SK-N-SH (cell line): ENCODE results near the gene SLC6A13. TPM values are rescaled to one million over a fixed set of nuclear protein-coding genes. Genes with fewer than 3 reads are reported as not detected.

Experiments used
- CTCF ChIA-PET: fragments of 300-600, 350-600 bp; formaldehyde crosslinking; extraction: SDS; loops from one replicate; lab custom pipeline; 2021; lab: Yijun Ruan, JAX
- POLR2A ChIA-PET: fragments of 350-600 bp; sonication (Branson Sonifier 250); formaldehyde crosslinking; extraction: SDS; loops from one replicate; lab custom pipeline; 2020; ENCODE audit warnings: antibody characterized with exemption, inconsistent platforms; lab: Yijun Ruan, JAX
- DNase-seq: peaks from one replicate; pipeline ENCODE4 v3.0.0; 2012
- H2AFZ ChIP-seq: fragments of 200-600 bp; sonication (generic); 2 replicates; pipeline ENCODE4 v1.8.1; 2016; ENCODE audit warnings: antibody characterized with exemption, mild to moderate bottlenecking, low read depth
- H3F3A ChIP-seq: fragments of 200-600 bp; sonication (generic); replicated peaks from 2 replicates; pipeline ENCODE3; 2016; ENCODE audit warnings: antibody characterized with exemption, mild to moderate bottlenecking; ENCODE audit not compliant: insufficient read depth
- H3K27ac ChIP-seq, 2 experiments: fragments of 200-500 bp in 1 of 2; fragments of 200-600 bp in 1 of 2; sonication (Bioruptor generic) in 1 of 2; sonication (generic), shearing (Covaris generic) in 1 of 2; 2 replicates each; pipeline versions ENCODE4 v1.5.1 to v1.6.1; 2014 to 2016; ENCODE audit warnings: low read depth in 2 of 2, inconsistent platforms in 1 of 2, low read length in 1 of 2, mild to moderate bottlenecking in 1 of 2, mixed read lengths in 1 of 2
- H3K27me3 ChIP-seq: fragments of 200-600 bp; sonication (generic), shearing (Covaris generic); 2 replicates; pipeline ENCODE4 v1.6.1; 2016; ENCODE audit warnings: mixed run types; ENCODE audit not compliant: insufficient read depth
- H3K36me3 ChIP-seq, 2 experiments: fragments of 200-500 bp in 1 of 2; fragments of 200-600 bp in 1 of 2; sonication (Bioruptor generic) in 1 of 2; sonication (generic) in 1 of 2; replicated peaks in 1 of 2; 2 replicates each; pipeline versions ENCODE3 to v1.5.1; 2014 to 2016; ENCODE audit warnings: low read length in 1 of 2, mild to moderate bottlenecking in 1 of 2; ENCODE audit not compliant: insufficient read depth in 2 of 2, control insufficient read depth in 1 of 2
- H3K4me1 ChIP-seq, 2 experiments: fragments of 200-500 bp in 1 of 2; fragments of 200-600 bp in 1 of 2; sonication (Bioruptor generic) in 1 of 2; sonication (generic), shearing (Covaris generic) in 1 of 2; 2 replicates each; pipeline versions ENCODE4 v1.5.1 to v1.6.1; 2014 to 2016; ENCODE audit warnings: low read depth in 1 of 2, low read length in 1 of 2, mixed run types in 1 of 2; ENCODE audit not compliant: insufficient read depth in 2 of 2, control insufficient read depth in 1 of 2
- H3K4me2 ChIP-seq: fragments of 200-600 bp; sonication (generic), shearing (Covaris generic); 2 replicates; pipeline ENCODE4 v1.6.1; 2017; ENCODE audit warnings: mixed run types
- H3K4me3 ChIP-seq, 2 experiments: fragments of 200-500 bp in 1 of 2; fragments of 200-600 bp in 1 of 2; sonication (Bioruptor generic) in 1 of 2; sonication (generic), shearing (Covaris generic) in 1 of 2; 2 replicates each; pipeline versions ENCODE4 v1.5.1 to v1.8.1; 2014 to 2016; ENCODE audit warnings: low read depth in 2 of 2, inconsistent platforms in 1 of 2, low read length in 1 of 2, mild to moderate bottlenecking in 1 of 2, mixed read lengths in 1 of 2, moderate library complexity in 1 of 2
- H3K79me2 ChIP-seq: fragments of 200-600 bp; sonication (generic); 2 replicates; pipeline ENCODE4 v1.8.1; 2017; ENCODE audit warnings: mild to moderate bottlenecking; ENCODE audit not compliant: insufficient read depth
- H3K9ac ChIP-seq: fragments of 200-600 bp; sonication (generic); 2 replicates; pipeline ENCODE4 v1.6.1; 2017; ENCODE audit warnings: mixed run types
- H3K9me2 ChIP-seq: fragments of 200-600 bp; sonication (generic); 2 replicates; pipeline ENCODE4 v1.6.1; 2017; ENCODE audit warnings: mixed run types
- H3K9me3 ChIP-seq: fragments of 200-600 bp; sonication (generic); 2 replicates; pipeline ENCODE4 v1.6.1; 2017; ENCODE audit warnings: mixed run types, mild to moderate bottlenecking, moderate library complexity
- H4K20me1 ChIP-seq: fragments of 200-600 bp; sonication (generic); 2 replicates; pipeline ENCODE4 v1.6.1; 2017; ENCODE audit warnings: mild to moderate bottlenecking, mixed run types; ENCODE audit not compliant: insufficient read depth
- CHD2 ChIP-seq: fragments of 150-350 bp; IDR thresholded peaks from 2 replicates; pipeline ENCODE4 v1.6.1; 2018; ENCODE audit warnings: low read length; ENCODE audit not compliant: partially characterized antibody
- CTCF ChIP-seq: fragments of 200-600 bp; sonication (generic); IDR thresholded peaks from 2 replicates; pipeline ENCODE4 v1.6.1; 2017; ENCODE audit warnings: antibody characterized with exemption, mild to moderate bottlenecking, moderate library complexity
- ELF1 ChIP-seq: IDR thresholded peaks from 2 replicates; pipeline ENCODE4 v1.4.0; 2012
- EP300 ChIP-seq, 2 experiments: IDR thresholded peaks; 2 replicates each; pipeline versions ENCODE4 v1.4.0 to v1.6.1; 2012; ENCODE audit warnings: borderline replicate concordance in 1 of 2, low read depth in 1 of 2, low read length in 1 of 2
- FOSL2 ChIP-seq: IDR thresholded peaks from 2 replicates; pipeline ENCODE4 v1.4.0; 2012; ENCODE audit warnings: low read depth, mild to moderate bottlenecking, moderate library complexity, borderline replicate concordance
- GABPA ChIP-seq: IDR thresholded peaks from 2 replicates; pipeline ENCODE4 v1.4.0; 2012; ENCODE audit warnings: low read depth, mild to moderate bottlenecking
- GATA2 ChIP-seq: sonication (generic); formaldehyde crosslinking; IDR thresholded peaks from 2 replicates; pipeline ENCODE4 v1.5.0; 2020; ENCODE audit warnings: mild to moderate bottlenecking, missing genetic modification reagents
- MEF2A ChIP-seq: IDR thresholded peaks from 2 replicates; pipeline ENCODE4 v1.4.0; 2012; ENCODE audit warnings: low read depth, borderline replicate concordance
- NFIC ChIP-seq: IDR thresholded peaks from 2 replicates; pipeline ENCODE4 v1.4.0; 2012; ENCODE audit warnings: borderline replicate concordance
- REST ChIP-seq: IDR thresholded peaks from 2 replicates; pipeline ENCODE4 v1.6.1; 2012; ENCODE audit warnings: mild to moderate bottlenecking, low read depth, low read length, moderate library complexity
- RFX5 ChIP-seq: IDR thresholded peaks from 2 replicates; pipeline ENCODE4 v1.6.1; 2012; ENCODE audit warnings: mild to moderate bottlenecking, improper control_type of control experiment, low read length
- RXRA ChIP-seq: IDR thresholded peaks from 2 replicates; pipeline ENCODE4 v1.4.0; 2012; ENCODE audit warnings: low read depth, mild to moderate bottlenecking, borderline replicate concordance
- TAF1 ChIP-seq: IDR thresholded peaks from 2 replicates; pipeline ENCODE4 v1.6.1; 2012; ENCODE audit warnings: low read depth, mild to moderate bottlenecking, low read length, moderate library complexity, borderline replicate concordance
- TEAD4 ChIP-seq: IDR thresholded peaks from 2 replicates; pipeline ENCODE4 v1.4.0; 2012; ENCODE audit warnings: mild to moderate bottlenecking, borderline replicate concordance; ENCODE audit not compliant: insufficient read depth
- USF2 ChIP-seq: fragments of 150-350 bp; IDR thresholded peaks from 2 replicates; pipeline ENCODE4 v1.6.1; 2017; ENCODE audit warnings: antibody characterized with exemption, low read length, low read depth, borderline replicate concordance
- YY1 ChIP-seq: IDR thresholded peaks from 2 replicates; pipeline ENCODE4 v1.4.0; 2012; ENCODE audit warnings: low read depth, mild to moderate bottlenecking
- WGBS: methylation state at CpG from one replicate; pipeline ENCODE4 v1.1.6; 2017; ENCODE audit warnings: low lambda C conversion rate; 5-methylcytosine and 5-hydroxymethylcytosine counted together
- polyA plus RNA-seq, 3 experiments: library from polyadenylated mRNA; depleted of rRNA; stranded (reverse); fragments of >200 nt; gene quantifications; 2 replicates each; pipeline ENCODE4 v1.2.3, GENCODE V29; 2012

The SLC6A13 gene
- polyA plus RNA-seq, 1 of the 3 experiments (the other 2 are of a cell fraction): 0.05 TPM

- Histone ChIP-seq H3K27me3 (no peaks in the 10 kb centered on the region), H3K36me3 (no peaks in the 10 kb centered on the region), H3K27ac (no peak overlapping the region), H3F3A (peaks cover 6% of the 10 kb centered on the region), H3K79me2 (no peaks in the 10 kb centered on the region), H4K20me1 (no peaks in the 10 kb centered on the region), H3K9me3 (no peaks in the 10 kb centered on the region), H3K9me2 (no peaks in the 10 kb centered on the region), H3K4me1 (peaks cover 21 to 62% of the 10 kb centered on the region in 2 experiments), H3K4me2 (no peak overlapping the region), H2AFZ (no peak overlapping the region), H3K9ac (no peak overlapping the region), H3K4me3 (no peak overlapping the region)
- DNase-seq: no peak
- TF ChIP-seq GATA2 (CRISPR knock-in tag) (no peak), CTCF (no peak), CHD2 (no peak), REST (no peak), RFX5 (no peak), RXRA (no peak), MEF2A (no peak), FOSL2 (no peak), TEAD4 (no peak), TAF1 (no peak), GABPA (no peak), YY1 (no peak), NFIC (no peak), ELF1 (no peak), USF2 (no peak), EP300 (IDR thresholded peaks at IDR 0.05; ENCODE audit: borderline replicate concordance in 1 of 2, low read depth in 1 of 2, low read length in 1 of 2) (no peak)
- ChIA-PET POLR2A (no interaction called here), CTCF (interaction anchor here (1.8 to 4.7 kb wide), 2 partner anchors 10 to 41 kb away, joined by 5 to 38 read pairs; no protein-coding TSS in a partner anchor)
- WGBS: 73% methylated on average over 6 of the region's 11 CpGs
Measured at GRCh38 chr12:179131-179884, 83.3 kb downstream of the SLC6A13 start.
